Immature natural killer cell (primary cell): ENCODE measurements around the gene LDHAL6B. TPM values are rescaled to one million over a fixed set of nuclear protein-coding genes. Genes with fewer than 3 reads are reported as not detected.

Experiments
- DNase-seq, 3 donors: peaks; one replicate each; pipeline ENCODE4 v3.0.0; 2022; ENCODE audit warnings: mixed read lengths in 1 of 3
- H3K27ac Mint-ChIP-seq, 6 donors: one replicate each; pipeline ENCODE4 v1.8.0; 2020; ENCODE audit warnings: mixed read lengths in 6 of 6, mild to moderate bottlenecking in 5 of 6, inconsistent platforms in 4 of 6, moderate library complexity in 3 of 6
- H3K27me3 Mint-ChIP-seq, 3 donors: one replicate each; pipeline ENCODE4 v1.8.0; 2020 to 2021; ENCODE audit warnings: low read depth in 3 of 3, mild to moderate bottlenecking in 3 of 3, mixed read lengths in 3 of 3, moderate library complexity in 3 of 3, inconsistent platforms in 1 of 3
- H3K36me3 Mint-ChIP-seq, 3 donors: one replicate each; pipeline ENCODE4 v1.8.0; 2020; ENCODE audit warnings: mixed read lengths in 3 of 3, inconsistent platforms in 2 of 3, mild to moderate bottlenecking in 2 of 3
- H3K4me1 Mint-ChIP-seq, 2 donors: one replicate each; pipeline ENCODE4 v1.8.0; 2020; ENCODE audit warnings: inconsistent platforms in 2 of 2, mild to moderate bottlenecking in 2 of 2, mixed read lengths in 2 of 2, moderate library complexity in 1 of 2
- H3K4me3 Mint-ChIP-seq, 5 donors: one replicate each; pipeline ENCODE4 v1.8.0; 2020; ENCODE audit warnings: mild to moderate bottlenecking in 5 of 5, mixed read lengths in 5 of 5, inconsistent platforms in 3 of 5, moderate library complexity in 3 of 5
- H3K9me3 Mint-ChIP-seq, 6 donors: one replicate each; pipeline ENCODE4 v1.8.0; 2020; ENCODE audit warnings: mild to moderate bottlenecking in 6 of 6, mixed read lengths in 6 of 6, inconsistent platforms in 4 of 6, moderate library complexity in 3 of 6
- polyA plus RNA-seq, 3 donors: library from polyadenylated mRNA; unstranded; fragments of 300-500 nt; fragmentation: Illumina TruSeq; gene quantifications; one replicate each; pipeline ENCODE4 v1.2.3, GENCODE V29; 2021

LDHAL6B gene
- polyA plus RNA-seq, 3 donors from 2014 or later = not detected

- H3K4me3 Mint-ChIP-seq = no peak overlapping the region
- peaks cover 0 to 5% (median 0%) of the 10 kb centered on the region in 3 donors for H3K27me3 Mint-ChIP-seq
- no peaks in the 10 kb centered on the region for H3K9me3 Mint-ChIP-seq
- no peaks in the 10 kb centered on the region for H3K4me1 Mint-ChIP-seq
- no peak overlapping the region for H3K27ac Mint-ChIP-seq
- no peak for DNase-seq
- no peaks in the 10 kb centered on the region for H3K36me3 Mint-ChIP-seq
Observed at GRCh38 chr15:59216911-59217310, 10.3 kb downstream of the LDHAL6B start.

GRCh38 chr15:59217876-59218498 lies 11.3 kb downstream of the LDHAL6B start:
- peaks cover 0 to 2% (median 1%) of the 10 kb centered on the region in 3 donors for H3K27me3 Mint-ChIP-seq
- no peak for DNase-seq
- no peak overlapping the region for H3K4me3 Mint-ChIP-seq
- no peaks in the 10 kb centered on the region for H3K4me1 Mint-ChIP-seq
- no peaks in the 10 kb centered on the region for H3K36me3 Mint-ChIP-seq
- no peak overlapping the region for H3K27ac Mint-ChIP-seq
- no peaks in the 10 kb centered on the region for H3K9me3 Mint-ChIP-seq

GRCh38 chr15:59218710-59219109 lies 12.1 kb downstream of the LDHAL6B start:
- Mint-ChIP-seq H3K9me3 (no peaks in the 10 kb centered on the region), H3K27ac (no peak overlapping the region), H3K4me1 (no peaks in the 10 kb centered on the region), H3K4me3 (no peak overlapping the region), H3K27me3 (peaks cover 0 to 2% (median 1%) of the 10 kb centered on the region in 3 donors), H3K36me3 (no peaks in the 10 kb centered on the region)
- DNase-seq = no peak

- no peak overlapping the region for H3K4me3 Mint-ChIP-seq
- no peaks in the 10 kb centered on the region for H3K9me3 Mint-ChIP-seq
- no peaks in the 10 kb centered on the region for H3K4me1 Mint-ChIP-seq
- H3K27ac Mint-ChIP-seq = no peak overlapping the region
- DNase-seq = no peak
- peaks cover 0 to 2% (median 1%) of the 10 kb centered on the region in 3 donors for H3K27me3 Mint-ChIP-seq
- no peaks in the 10 kb centered on the region for H3K36me3 Mint-ChIP-seq
Observed at GRCh38 chr15:59221511-59222505, 15.2 kb downstream of the LDHAL6B start.

- H3K36me3 Mint-ChIP-seq = no peaks in the 10 kb centered on the region
- peaks cover 0 to 2% (median 0%) of the 10 kb centered on the region in 6 donors for H3K9me3 Mint-ChIP-seq
- H3K4me3 Mint-ChIP-seq = no peak overlapping the region
- H3K27me3 Mint-ChIP-seq = peaks cover 0 to 2% (median 1%) of the 10 kb centered on the region in 3 donors
- H3K4me1 Mint-ChIP-seq = peaks cover 7 to 8% of the 10 kb centered on the region in 2 donors
- no peak for DNase-seq
- H3K27ac Mint-ChIP-seq = no peak overlapping the region
Observed at GRCh38 chr15:59222906-59223550, 16.4 kb downstream of the LDHAL6B start.

GRCh38 chr15:59223736-59224135 lies 17.1 kb downstream of the LDHAL6B start:
- Mint-ChIP-seq H3K4me1 (peaks cover 7 to 8% of the 10 kb centered on the region in 2 donors), H3K27ac (no peak overlapping the region)

GRCh38 chr15:59224474-59224873 lies 17.8 kb downstream of the LDHAL6B start:
- peaks cover 7 to 8% of the 10 kb centered on the region in 2 donors for H3K4me1 Mint-ChIP-seq
- peaks cover 0 to 2% (median 1%) of the 10 kb centered on the region in 3 donors for H3K27me3 Mint-ChIP-seq
- H3K36me3 Mint-ChIP-seq = no peaks in the 10 kb centered on the region

More at GRCh38 chr15:59223736-59224135, 17.1 kb downstream of the LDHAL6B start:
- Mint-ChIP-seq H3K27me3 (peaks cover 0 to 1% (median 0%) of the 10 kb centered on the region in 3 donors), H3K4me3 (no peak overlapping the region), H3K9me3 (peaks cover 0 to 2% (median 0%) of the 10 kb centered on the region in 6 donors), H3K36me3 (no peaks in the 10 kb centered on the region)
- no peak for DNase-seq

GRCh38 chr15:59227021-59227420 lies 20.4 kb downstream of the LDHAL6B start:
- peaks cover 1 to 2% (median 2%) of the 10 kb centered on the region in 3 donors for H3K27me3 Mint-ChIP-seq
- H3K27ac Mint-ChIP-seq = no peak overlapping the region
- peaks cover 0 to 2% (median 0%) of the 10 kb centered on the region in 6 donors for H3K9me3 Mint-ChIP-seq
- H3K36me3 Mint-ChIP-seq = no peaks in the 10 kb centered on the region
- peaks cover 7 to 8% of the 10 kb centered on the region in 2 donors for H3K4me1 Mint-ChIP-seq
- DNase-seq = no peak
- no peak overlapping the region for H3K4me3 Mint-ChIP-seq

More at GRCh38 chr15:59224474-59224873, 17.8 kb downstream of the LDHAL6B start:
- DNase-seq = no peak
- Mint-ChIP-seq H3K27ac (no peak overlapping the region), H3K9me3 (peaks cover 0 to 2% (median 0%) of the 10 kb centered on the region in 6 donors), H3K4me3 (no peak overlapping the region)

- Mint-ChIP-seq H3K36me3 (peaks cover 0 to 2% (median 0%) of the 10 kb centered on the region in 3 donors), H3K27ac (no peak overlapping the region), H3K4me1 (peaks cover 7 to 8% of the 10 kb centered on the region in 2 donors), H3K27me3 (peaks cover 0 to 2% (median 2%) of the 10 kb centered on the region in 3 donors), H3K9me3 (peaks cover 0 to 2% (median 0%) of the 10 kb centered on the region in 6 donors), H3K4me3 (no peak overlapping the region)
- no peak for DNase-seq
Observed at GRCh38 chr15:59229015-59229414, 22.4 kb downstream of the LDHAL6B start.

GRCh38 chr15:59229453-59229852 lies 22.8 kb downstream of the LDHAL6B start:
- Mint-ChIP-seq H3K27ac (no peak overlapping the region), H3K36me3 (peaks cover 0 to 4% (median 0%) of the 10 kb centered on the region in 3 donors), H3K4me3 (no peak overlapping the region), H3K27me3 (peaks cover 0 to 2% (median 2%) of the 10 kb centered on the region in 3 donors), H3K9me3 (peaks cover 0 to 2% (median 0%) of the 10 kb centered on the region in 6 donors), H3K4me1 (peaks cover 7 to 8% of the 10 kb centered on the region in 2 donors)
- DNase-seq = no peak

GRCh38 chr15:59230531-59231055 lies 23.9 kb downstream of the LDHAL6B start:
- Mint-ChIP-seq H3K36me3 (peaks cover 0 to 4% (median 0%) of the 10 kb centered on the region in 3 donors), H3K27me3 (peaks cover 0 to 6% (median 2%) of the 10 kb centered on the region in 3 donors), H3K4me3 (no peak overlapping the region), H3K9me3 (peaks cover 0 to 2% (median 0%) of the 10 kb centered on the region in 6 donors), H3K27ac (no peak overlapping the region), H3K4me1 (peaks cover 7 to 8% of the 10 kb centered on the region in 2 donors)
- DNase-seq = no peak

GRCh38 chr15:59232476-59232875 lies 25.8 kb downstream of the LDHAL6B start:
- H3K27me3 Mint-ChIP-seq = peaks cover 0 to 9% (median 2%) of the 10 kb centered on the region in 3 donors
- H3K4me3 Mint-ChIP-seq = no peak overlapping the region
- no peak overlapping the region for H3K27ac Mint-ChIP-seq
- H3K36me3 Mint-ChIP-seq = peaks cover 0 to 4% (median 0%) of the 10 kb centered on the region in 3 donors
- no peak for DNase-seq
- peaks cover 9 to 15% of the 10 kb centered on the region in 2 donors for H3K4me1 Mint-ChIP-seq
- no peaks in the 10 kb centered on the region for H3K9me3 Mint-ChIP-seq

- no peak for DNase-seq
- Mint-ChIP-seq H3K36me3 (peaks cover 0 to 4% (median 0%) of the 10 kb centered on the region in 3 donors), H3K9me3 (no peaks in the 10 kb centered on the region), H3K4me1 (peaks cover 7 to 13% of the 10 kb centered on the region in 2 donors), H3K4me3 (no peak overlapping the region), H3K27ac (no peak overlapping the region), H3K27me3 (peaks cover 0 to 12% (median 0%) of the 10 kb centered on the region in 3 donors)
Observed at GRCh38 chr15:59236394-59236793, 29.8 kb downstream of the LDHAL6B start.
